ENCODE data around the gene GALNT2. TPM values are rescaled to one million over a fixed set of nuclear protein-coding genes. Genes with fewer than 3 reads are reported as not detected.

The GALNT2 gene
- total and polyA plus RNA-seq, 10 of the 15 experiments (the other 5 are each of a cell fraction or from before 2014, with no cell fraction given): 0.52 to 27.7 (median 16.3) TPM

GRCh38 chr1:230123280-230124185 is 56.5 kb downstream of the GALNT2 start (continued):
- peak; percentile 94 for TF ChIP-seq FOXM1 (IDR thresholded peaks at IDR 0.05; ENCODE audit: low read depth, low read length)
- peak; percentile 99 for TF ChIP-seq ZNF687 (IDR thresholded peaks at IDR 0.05)
- TF ChIP-seq MTA2 (IDR thresholded peaks at IDR 0.05; ENCODE audit: low read depth): peak; percentile 99
- TF ChIP-seq RELB (IDR thresholded peaks at IDR 0.05; ENCODE audit: low read depth): peak; percentile 92
- peak; percentile 98 to 99 for TF ChIP-seq BHLHE40 (IDR thresholded peaks at IDR 0.05; ENCODE audit: borderline replicate concordance in 1 of 2, low read depth in 2 of 2, low read length in 1 of 2)
- peak; percentile 58; the same call in 1 of the 2 replicates for TF ChIP-seq ATF3 (IDR thresholded peaks at IDR 0.05; ENCODE audit: borderline replicate concordance, extremely low read depth, low read depth, low read length)
- TF ChIP-seq RELA (IDR thresholded peaks at IDR 0.05; ENCODE audit: borderline replicate concordance, partially characterized antibody): peak; percentile 94
- TF ChIP-seq CEBPB (IDR thresholded peaks at IDR 0.05; ENCODE audit: borderline replicate concordance in 1 of 2, low read depth in 2 of 2, low read length in 2 of 2): peak in 1 of 2 experiments; percentile 95; a peak in 2 of 4 replicates
- no peak for TF ChIP-seq E2F4 (IDR thresholded peaks at IDR 0.05; ENCODE audit: low read depth, low read length)
- TF ChIP-seq SIN3A (IDR thresholded peaks at IDR 0.05; ENCODE audit: low read depth, low read length): no peak; the same call in 1 of the 2 replicates
- TF ChIP-seq TCF12 (IDR thresholded peaks at IDR 0.05; ENCODE audit: low read depth, low read length): peak; percentile 97
- TF ChIP-seq PML (IDR thresholded peaks at IDR 0.05; ENCODE audit: low read length): no peak
- peak; percentile 93 for TF ChIP-seq PAX5 (IDR thresholded peaks at IDR 0.05; ENCODE audit: borderline replicate concordance, low read depth, low read length)
- peak; percentile 52 for TF ChIP-seq YY1 (IDR thresholded peaks at IDR 0.05; ENCODE audit: low read depth, low read length)
- no peak for TF ChIP-seq RFX5 (IDR thresholded peaks at IDR 0.05; ENCODE audit: low read depth, low read length)
- no peak for TF ChIP-seq RAD21 (IDR thresholded peaks at IDR 0.05; ENCODE audit: insufficient read depth, low read depth, low read length)
- no peak for TF ChIP-seq KAT2A (conservative IDR thresholded peaks at IDR 0.05; ENCODE audit: control insufficient read depth, low read depth, low read length)
- TF ChIP-seq MLLT1 (IDR thresholded peaks at IDR 0.05): peak; percentile 94
- TF ChIP-seq MYC (IDR thresholded peaks at IDR 0.05; ENCODE audit: insufficient read depth, insufficient read length, insufficient replicate concordance, low read length, severe bottlenecking): no peak
- TF ChIP-seq SUZ12 (IDR thresholded peaks at IDR 0.05; ENCODE audit: unreplicated experiment): no peak
